ENCODE data around the gene GPC6. TPM values are rescaled to one million over a fixed set of nuclear protein-coding genes. Genes with fewer than 3 reads are reported as not detected.

The GPC6 gene
- total and polyA plus RNA-seq, 12 donors, result 0.15 to 5.4 (median 2.5) TPM

GRCh38 chr13:94030415-94031119 lies 804.0 kb downstream of the GPC6 start:
- H3K4me1 ChIP-seq, result peaks cover 0 to 10% (median 0%) of the 10 kb centered on the region in 9 donors
- DNase-seq, result no peak
- H3K27me3 ChIP-seq, result no peaks in the 10 kb centered on the region
- no peak overlapping the region for H3K4me3 ChIP-seq
- no peaks in the 10 kb centered on the region for H3K36me3 ChIP-seq
- 92 to 93% methylated on average over 14 of the region's 14 CpGs for WGBS, 2 donors
- no peak for ATAC-seq
- no peak for TF ChIP-seq CTCF (IDR thresholded peaks at IDR 0.05)
- H3K27ac ChIP-seq, result no peak overlapping the region
- intact Hi-C loops (cut with DNase I), result no loop called here
- H3K9me3 ChIP-seq, result no peaks in the 10 kb centered on the region

DNA sequence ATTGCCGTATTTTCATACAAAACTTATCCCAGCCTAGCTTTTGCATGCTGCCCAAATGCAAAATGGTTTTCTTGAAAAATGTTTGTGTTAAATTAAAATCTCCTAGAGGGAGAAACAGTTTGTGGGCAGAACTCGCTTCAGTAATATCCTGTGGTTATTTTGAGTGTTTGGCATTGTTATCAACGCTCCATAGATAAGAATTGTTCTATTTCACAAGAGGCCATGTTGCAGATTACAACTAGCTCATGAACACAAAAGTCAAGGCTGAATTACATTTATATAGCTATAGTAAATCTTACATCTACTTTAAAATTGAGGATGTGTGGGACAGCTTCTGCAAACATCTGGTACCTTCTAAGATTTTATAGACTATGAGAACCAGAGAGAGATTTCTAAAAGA lies 805.0 kb downstream of the GPC6 start:
- Histone ChIP-seq H3K36me3 (no peaks in the 10 kb centered on the region), H3K27ac (no peak overlapping the region), H3K9me3 (no peaks in the 10 kb centered on the region), H3K27me3 (no peaks in the 10 kb centered on the region), H3K4me3 (no peak overlapping the region), H3K4me1 (peaks cover 0 to 10% (median 0%) of the 10 kb centered on the region in 9 donors)
- peak in 4 of 8 donors; percentile 25 to 67 (median 48) for ATAC-seq
- DNase-seq, result no peak
- intact Hi-C loops (cut with DNase I), result no loop called here
- WGBS, 2 donors, result 39 to 49% methylated on average over 3 of the region's 3 CpGs
- TF ChIP-seq CTCF (IDR thresholded peaks at IDR 0.05), result no peak

DNA sequence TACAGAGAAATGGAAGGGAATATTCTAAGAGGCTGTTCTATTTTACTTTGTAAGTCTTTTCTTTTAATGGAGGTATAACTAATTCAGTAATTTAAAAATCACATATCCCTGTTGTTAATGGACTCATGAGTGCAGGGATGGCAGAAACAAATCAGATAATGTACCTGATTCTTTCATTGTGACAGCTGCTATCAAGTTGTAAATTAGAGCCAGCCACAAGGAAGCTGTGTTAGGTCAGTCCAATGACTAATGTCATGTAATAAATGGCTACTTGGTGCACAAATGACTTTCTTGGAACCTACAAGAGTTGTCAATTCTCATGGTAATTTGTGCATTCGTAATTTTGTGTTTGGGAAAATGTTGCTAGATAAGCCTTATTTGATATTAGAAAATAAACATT lies 806.5 kb downstream of the GPC6 start:
- Histone ChIP-seq H3K27me3 (no peaks in the 10 kb centered on the region), H3K36me3 (no peaks in the 10 kb centered on the region), H3K4me1 (peaks cover 0 to 10% (median 0%) of the 10 kb centered on the region in 9 donors), H3K9me3 (no peaks in the 10 kb centered on the region), H3K27ac (no peak overlapping the region), H3K4me3 (no peak overlapping the region)
- DNase-seq (no peak), ATAC-seq (no peak)
- WGBS, 2 donors, result 63 to 83% methylated on average over 1 of the region's 1 CpG
- TF ChIP-seq CTCF (IDR thresholded peaks at IDR 0.05), result no peak
- intact Hi-C loops (cut with DNase I), result no loop called here

GRCh38 chr13:94033830-94034642 lies 807.4 kb downstream of the GPC6 start:
- no peak for ATAC-seq
- no peak for TF ChIP-seq CTCF (IDR thresholded peaks at IDR 0.05)
- Histone ChIP-seq H3K27me3 (no peaks in the 10 kb centered on the region), H3K4me3 (no peak overlapping the region), H3K9me3 (no peaks in the 10 kb centered on the region), H3K27ac (no peak overlapping the region), H3K4me1 (peaks cover 0 to 10% (median 0%) of the 10 kb centered on the region in 9 donors), H3K36me3 (no peaks in the 10 kb centered on the region)
- WGBS, 2 donors, result 55 to 57% methylated on average over 7 of the region's 7 CpGs
- intact Hi-C loops (cut with DNase I), result no loop called here
- no peak for DNase-seq

Data from heart right ventricle (tissue), 16 donors.